ENCODE data around the gene IQGAP3.

DNA sequence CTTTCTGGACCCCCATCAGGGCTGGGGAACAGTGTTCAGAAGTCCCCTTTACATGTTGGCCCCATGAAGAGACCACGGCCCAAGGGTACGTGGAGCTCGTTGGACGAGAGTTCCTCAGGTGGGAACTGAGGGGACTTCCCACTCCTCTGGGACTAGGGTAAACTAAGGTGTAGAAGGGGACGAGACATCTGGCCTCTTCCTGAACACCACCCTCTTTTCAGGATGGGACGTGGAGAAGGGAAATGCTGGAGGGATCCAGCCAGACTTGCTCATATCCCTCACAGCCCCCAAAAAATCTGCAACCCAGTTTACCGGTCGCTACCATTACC, 21.3 kb upstream of the IQGAP3 start:
- TF ChIP-seq, protein P1, sequence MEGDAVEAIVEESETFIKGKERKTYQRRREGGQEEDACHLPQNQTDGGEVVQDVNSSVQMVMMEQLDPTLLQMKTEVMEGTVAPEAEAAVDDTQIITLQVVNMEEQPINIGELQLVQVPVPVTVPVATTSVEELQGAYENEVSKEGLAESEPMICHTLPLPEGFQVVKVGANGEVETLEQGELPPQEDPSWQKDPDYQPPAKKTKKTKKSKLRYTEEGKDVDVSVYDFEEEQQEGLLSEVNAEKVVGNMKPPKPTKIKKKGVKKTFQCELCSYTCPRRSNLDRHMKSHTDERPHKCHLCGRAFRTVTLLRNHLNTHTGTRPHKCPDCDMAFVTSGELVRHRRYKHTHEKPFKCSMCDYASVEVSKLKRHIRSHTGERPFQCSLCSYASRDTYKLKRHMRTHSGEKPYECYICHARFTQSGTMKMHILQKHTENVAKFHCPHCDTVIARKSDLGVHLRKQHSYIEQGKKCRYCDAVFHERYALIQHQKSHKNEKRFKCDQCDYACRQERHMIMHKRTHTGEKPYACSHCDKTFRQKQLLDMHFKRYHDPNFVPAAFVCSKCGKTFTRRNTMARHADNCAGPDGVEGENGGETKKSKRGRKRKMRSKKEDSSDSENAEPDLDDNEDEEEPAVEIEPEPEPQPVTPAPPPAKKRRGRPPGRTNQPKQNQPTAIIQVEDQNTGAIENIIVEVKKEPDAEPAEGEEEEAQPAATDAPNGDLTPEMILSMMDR (IDR thresholded peaks at IDR 0.05), result no peak
- TF ChIP-seq ZFX (IDR thresholded peaks at IDR 0.05; ENCODE audit: borderline replicate concordance), result no peak

All from 22Rv1 (cell line).